GM20431 (cell line): Measurements from ENCODE around the gene LHX4.

Experiments
- in situ Hi-C: fragments of 300-500 bp; cut with MseI, MboI; formaldehyde crosslinking; loops from one replicate; pipeline ENCODE4 v1.15.0; 2020; ENCODE audit warnings: low sequenced_read_pairs; ENCODE audit not compliant: unreplicated experiment

The LHX4 gene

GRCh38 chr1:180253585-180254495 lies 23.8 kb downstream of the LHX4 start:
- in situ Hi-C loops = loop anchor here (10.0 kb wide), 1 partner anchor 231 kb away; no protein-coding TSS in a partner anchor

- in situ Hi-C loops = loop anchor here (10.0 kb wide), 1 partner anchor 230 kb away; no protein-coding TSS in a partner anchor
Measured at GRCh38 chr1:180254496-180254819, 24.4 kb downstream of the LHX4 start.

GRCh38 chr1:180254854-180255253 lies 24.8 kb downstream of the LHX4 start:
- in situ Hi-C loops = loop anchor here (10.0 kb wide), 1 partner anchor 230 kb away; no protein-coding TSS in a partner anchor

- in situ Hi-C loops = loop anchor here (10.0 kb wide), 1 partner anchor 229 kb away; no protein-coding TSS in a partner anchor
Measured at GRCh38 chr1:180255536-180256340, 25.7 kb downstream of the LHX4 start.

- in situ Hi-C loops = loop anchor here (10.0 kb wide), 1 partner anchor 228 kb away; no protein-coding TSS in a partner anchor
Measured at GRCh38 chr1:180256341-180257027, 26.4 kb downstream of the LHX4 start.

GRCh38 chr1:180257028-180257386 lies 26.9 kb downstream of the LHX4 start:
- in situ Hi-C loops = loop anchor here (10.0 kb wide), 1 partner anchor 228 kb away; no protein-coding TSS in a partner anchor

- in situ Hi-C loops = loop anchor here (10.0 kb wide), 1 partner anchor 227 kb away; no protein-coding TSS in a partner anchor
Measured at GRCh38 chr1:180257486-180257885, 27.4 kb downstream of the LHX4 start.

- in situ Hi-C loops = loop anchor here (10.0 kb wide), 1 partner anchor 227 kb away; no protein-coding TSS in a partner anchor
Measured at GRCh38 chr1:180258290-180258689, 28.2 kb downstream of the LHX4 start.

- in situ Hi-C loops = loop anchor here (10.0 kb wide), 1 partner anchor 226 kb away; no protein-coding TSS in a partner anchor
Measured at GRCh38 chr1:180258935-180259334, 28.9 kb downstream of the LHX4 start.

GRCh38 chr1:180259431-180260338 lies 29.6 kb downstream of the LHX4 start:
- in situ Hi-C loops = loop anchor here (10.0 kb wide), 1 partner anchor 225 kb away; no protein-coding TSS in a partner anchor

GRCh38 chr1:180260541-180260940 lies 30.5 kb downstream of the LHX4 start:
- in situ Hi-C loops = no loop called here

- in situ Hi-C loops = no loop called here
Measured at GRCh38 chr1:180261030-180261429, 31.0 kb downstream of the LHX4 start.

GRCh38 chr1:180261524-180262155 lies 31.6 kb downstream of the LHX4 start:
- in situ Hi-C loops = no loop called here

GRCh38 chr1:180262628-180263488 lies 32.8 kb downstream of the LHX4 start:
- in situ Hi-C loops = no loop called here

GRCh38 chr1:180264595-180264994 lies 34.5 kb downstream of the LHX4 start:
- in situ Hi-C loops = no loop called here

GRCh38 chr1:180265201-180265600 lies 35.1 kb downstream of the LHX4 start:
- in situ Hi-C loops = no loop called here

- in situ Hi-C loops = no loop called here
Measured at GRCh38 chr1:180265871-180266270, 35.8 kb downstream of the LHX4 start.
